Fibroblast of lung (primary cell): ENCODE results near the gene PPP4R3B. TPM values are rescaled to one million over a fixed set of nuclear protein-coding genes. Genes with fewer than 3 reads are reported as not detected.

Experiments used
- DNase-seq, 2 donors: peaks; one replicate each; pipeline versions ENCODE4 v3.0.0 to v3.0.0-alpha.2; 2010; ENCODE audit warnings: low read depth in 2 of 2
- H2AFZ ChIP-seq: 2 replicates; pipeline ENCODE4 v1.5.1; 2012; ENCODE audit warnings: low read length, control low read depth, inconsistent platforms
- H3K27ac ChIP-seq: 2 replicates; pipeline ENCODE4 v1.5.1; 2011; ENCODE audit warnings: low read length, control low read depth; ENCODE audit not compliant: insufficient read depth
- H3K27me3 ChIP-seq: 2 replicates; pipeline ENCODE4 v1.5.1; 2011; ENCODE audit warnings: mild to moderate bottlenecking, low read length; ENCODE audit not compliant: control insufficient read depth, insufficient read depth
- H3K36me3 ChIP-seq: 2 replicates; pipeline ENCODE4 v1.5.1; 2011; ENCODE audit warnings: low read length; ENCODE audit not compliant: control insufficient read depth, insufficient read depth
- H3K4me1 ChIP-seq: 2 replicates; pipeline ENCODE4 v1.5.1; 2011; ENCODE audit warnings: low read length; ENCODE audit not compliant: control insufficient read depth, insufficient read depth; ENCODE audit errors: extremely low read depth
- H3K4me2 ChIP-seq: 2 replicates; pipeline ENCODE4 v1.5.1; 2011; ENCODE audit warnings: low read length, control low read depth; ENCODE audit not compliant: insufficient read depth; ENCODE audit errors: extremely low read depth
- H3K4me3 ChIP-seq, 4 experiments: fragments of 200-600 bp in 1 of 4; sonication (generic) in 1 of 4; replicated peaks in 1 of 4; 2 replicates each; pipeline ENCODE4 v1.5.1; 2011 to 2016; ENCODE audit warnings: low read length in 4 of 4, low read depth in 3 of 4, mild to moderate bottlenecking in 3 of 4, control low read depth in 2 of 4, inconsistent platforms in 1 of 4, mixed read lengths in 1 of 4; ENCODE audit not compliant: insufficient read depth in 1 of 4; ENCODE audit errors: control extremely low read depth in 1 of 4
- H3K79me2 ChIP-seq: 2 replicates; pipeline ENCODE4 v1.5.1; 2012; ENCODE audit warnings: mild to moderate bottlenecking, low read length, inconsistent platforms; ENCODE audit not compliant: control insufficient read depth, insufficient read depth
- H3K9ac ChIP-seq: 2 replicates; pipeline ENCODE4 v1.5.1; 2011; ENCODE audit warnings: mild to moderate bottlenecking, low read length, control low read depth; ENCODE audit not compliant: insufficient read depth
- H3K9me3 ChIP-seq: 2 replicates; pipeline ENCODE4 v1.5.1; 2012; ENCODE audit warnings: low read depth, low read length; ENCODE audit not compliant: control insufficient read depth, insufficient read depth
- H4K20me1 ChIP-seq: 2 replicates; pipeline ENCODE4 v1.5.1; 2011; ENCODE audit warnings: low read length; ENCODE audit not compliant: control insufficient read depth, insufficient read depth; ENCODE audit errors: extremely low read depth
- EZH2 ChIP-seq: IDR thresholded peaks from 2 replicates; pipeline ENCODE4 v1.5.1; 2012; ENCODE audit warnings: low read length, control low read depth, mild to moderate bottlenecking; ENCODE audit errors: missing control alignments
- polyA plus RNA-seq, 2 donors: library from polyadenylated mRNA; depleted of rRNA in 1 of 2; stranded (reverse) in 1 of 2; unstranded in 1 of 2; fragments of >200 nt; gene quantifications; 2 replicates each; pipeline ENCODE4 v1.2.1, GENCODE V29; 2011 to 2012; ENCODE audit warnings: missing spikeins in 1 of 2
- total RNA-seq: library from RNA; depleted of rRNA; stranded (reverse); fragments of >200 nt; gene quantifications from 2 replicates; pipeline ENCODE4 v1.2.1, GENCODE V29; 2014
- TF ChIP-seq, protein P1 (sequence below), 2 donors: IDR thresholded peaks in 1 of 2; conservative IDR thresholded peaks in 1 of 2; 1 replicate in 1 of 2; 2 replicates in 1 of 2; pipeline ENCODE4 v1.5.1; 2011 to 2012; ENCODE audit warnings: low read length in 2 of 2, control low read depth in 1 of 2, inconsistent platforms in 1 of 2, low read depth in 1 of 2, mild to moderate bottlenecking in 1 of 2

Gene PPP4R3B
- total and polyA plus RNA-seq, 2 donors (not counting 1 experiment from before 2014, with no cell fraction given) = 27.5 to 51.4 TPM

DNA sequence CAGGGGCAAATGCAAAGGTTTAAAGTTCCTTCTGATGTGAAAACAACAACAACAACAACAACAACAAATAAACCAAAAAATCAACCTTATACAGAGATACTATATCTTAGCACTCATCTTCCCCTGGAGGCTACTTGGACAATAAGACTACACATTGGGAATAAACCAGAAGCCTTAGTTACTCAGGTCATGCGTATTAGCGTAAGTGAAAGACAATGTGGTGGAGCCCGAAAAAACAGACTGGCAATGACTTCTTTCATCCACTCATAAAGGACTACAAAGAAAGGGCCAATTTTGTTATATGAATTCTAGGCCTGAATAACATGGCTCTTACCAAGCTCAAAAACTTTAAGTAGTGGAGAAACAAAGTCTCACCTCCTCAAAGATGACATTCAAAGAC is 19.4 kb upstream of the PPP4R3B start:
- H3K4me1 ChIP-seq = no peaks in the 10 kb centered on the region
- H2AFZ ChIP-seq = no peak overlapping the region
- H3K27ac ChIP-seq = no peak overlapping the region
- H3K4me3 ChIP-seq = no peak overlapping the region
- no peaks in the 10 kb centered on the region for H3K36me3 ChIP-seq
- H3K9me3 ChIP-seq = no peaks in the 10 kb centered on the region
- H3K79me2 ChIP-seq = no peaks in the 10 kb centered on the region
- DNase-seq = no peak
- no peak overlapping the region for H3K4me2 ChIP-seq
- no peak overlapping the region for H3K9ac ChIP-seq
- TF ChIP-seq, protein P1, sequence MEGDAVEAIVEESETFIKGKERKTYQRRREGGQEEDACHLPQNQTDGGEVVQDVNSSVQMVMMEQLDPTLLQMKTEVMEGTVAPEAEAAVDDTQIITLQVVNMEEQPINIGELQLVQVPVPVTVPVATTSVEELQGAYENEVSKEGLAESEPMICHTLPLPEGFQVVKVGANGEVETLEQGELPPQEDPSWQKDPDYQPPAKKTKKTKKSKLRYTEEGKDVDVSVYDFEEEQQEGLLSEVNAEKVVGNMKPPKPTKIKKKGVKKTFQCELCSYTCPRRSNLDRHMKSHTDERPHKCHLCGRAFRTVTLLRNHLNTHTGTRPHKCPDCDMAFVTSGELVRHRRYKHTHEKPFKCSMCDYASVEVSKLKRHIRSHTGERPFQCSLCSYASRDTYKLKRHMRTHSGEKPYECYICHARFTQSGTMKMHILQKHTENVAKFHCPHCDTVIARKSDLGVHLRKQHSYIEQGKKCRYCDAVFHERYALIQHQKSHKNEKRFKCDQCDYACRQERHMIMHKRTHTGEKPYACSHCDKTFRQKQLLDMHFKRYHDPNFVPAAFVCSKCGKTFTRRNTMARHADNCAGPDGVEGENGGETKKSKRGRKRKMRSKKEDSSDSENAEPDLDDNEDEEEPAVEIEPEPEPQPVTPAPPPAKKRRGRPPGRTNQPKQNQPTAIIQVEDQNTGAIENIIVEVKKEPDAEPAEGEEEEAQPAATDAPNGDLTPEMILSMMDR (conservative IDR thresholded peaks at IDR 0.05 in 1 of 2, IDR thresholded peaks at IDR 0.05 in 1 of 2; ENCODE audit: low read depth in 1 of 2, low read length in 2 of 2) = no peak
- no peaks in the 10 kb centered on the region for H3K27me3 ChIP-seq
- H4K20me1 ChIP-seq = no peaks in the 10 kb centered on the region

DNA sequence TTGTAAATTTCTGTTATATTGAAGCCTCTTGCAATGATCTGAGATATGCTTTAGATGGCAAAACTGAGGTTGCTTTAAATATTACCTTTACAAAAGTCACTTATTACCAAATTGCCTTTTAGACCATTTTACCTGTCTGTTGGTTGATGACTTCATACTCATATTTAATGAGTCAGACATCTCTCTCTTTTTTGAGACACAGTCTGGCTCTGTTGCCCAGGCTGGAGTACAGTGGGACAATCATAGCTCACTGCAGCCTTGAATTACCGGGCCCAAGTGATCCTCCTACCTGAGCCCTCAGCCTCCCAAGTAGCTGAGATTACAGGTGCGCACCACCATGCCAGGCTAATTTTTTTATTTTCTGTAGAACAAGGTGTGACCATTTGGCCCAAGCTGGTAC is 11.5 kb upstream of the PPP4R3B start:
- no peaks in the 10 kb centered on the region for H3K27me3 ChIP-seq
- H3K27ac ChIP-seq = no peak overlapping the region
- H2AFZ ChIP-seq = no peak overlapping the region
- H3K79me2 ChIP-seq = no peaks in the 10 kb centered on the region
- TF ChIP-seq, protein P1 (conservative IDR thresholded peaks at IDR 0.05 in 1 of 2, IDR thresholded peaks at IDR 0.05 in 1 of 2; ENCODE audit: low read depth in 1 of 2, low read length in 2 of 2) = no peak
- no peak for TF ChIP-seq EZH2
- H3K4me2 ChIP-seq = no peak overlapping the region
- no peak for DNase-seq
- H4K20me1 ChIP-seq = no peaks in the 10 kb centered on the region
- no peaks in the 10 kb centered on the region for H3K9me3 ChIP-seq
- no peaks in the 10 kb centered on the region for H3K36me3 ChIP-seq
- no peak overlapping the region for H3K9ac ChIP-seq
- H3K4me3 ChIP-seq = no peak overlapping the region
- no peaks in the 10 kb centered on the region for H3K4me1 ChIP-seq

DNA sequence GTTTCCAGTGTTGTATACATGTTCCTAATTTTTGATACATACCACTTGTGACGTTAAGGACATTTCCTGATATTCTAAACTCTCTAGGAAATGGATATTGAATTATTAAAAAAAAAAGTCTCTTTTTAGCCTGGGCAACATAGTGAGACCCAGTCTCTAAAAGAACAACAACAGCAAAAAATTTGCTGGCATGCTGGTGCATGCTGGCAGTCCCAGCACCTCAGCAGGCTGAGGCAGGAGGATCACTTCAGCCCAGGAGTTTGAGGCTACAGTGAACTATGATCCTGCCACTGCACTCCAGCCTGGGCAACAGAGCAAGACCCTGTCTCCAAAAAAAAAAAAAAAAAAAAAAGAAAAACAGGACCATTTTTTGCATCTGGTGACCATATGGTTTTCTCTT is 10.5 kb upstream of the PPP4R3B start:
- H3K36me3 ChIP-seq = no peaks in the 10 kb centered on the region
- H3K9ac ChIP-seq = no peak overlapping the region
- H3K27ac ChIP-seq = no peak overlapping the region
- no peak for TF ChIP-seq EZH2
- TF ChIP-seq, protein P1 (conservative IDR thresholded peaks at IDR 0.05 in 1 of 2, IDR thresholded peaks at IDR 0.05 in 1 of 2; ENCODE audit: low read depth in 1 of 2, low read length in 2 of 2) = no peak
- no peaks in the 10 kb centered on the region for H3K9me3 ChIP-seq
- H4K20me1 ChIP-seq = no peaks in the 10 kb centered on the region
- no peak overlapping the region for H3K4me3 ChIP-seq
- no peak overlapping the region for H2AFZ ChIP-seq
- H3K4me1 ChIP-seq = no peaks in the 10 kb centered on the region
- no peak overlapping the region for H3K4me2 ChIP-seq
- DNase-seq = no peak
- H3K27me3 ChIP-seq = no peaks in the 10 kb centered on the region
- H3K79me2 ChIP-seq = no peaks in the 10 kb centered on the region
